Epithelial cell of esophagus (primary cell): ENCODE measurements around the gene DYNC1LI1.

ENCODE experiments used
- DNase-seq: peaks from one replicate; pipeline ENCODE4 v3.0.0; 2010; ENCODE audit warnings: low read depth
- H3K4me3 ChIP-seq: 2 replicates; pipeline ENCODE4 v1.5.1; 2011; ENCODE audit warnings: mild to moderate bottlenecking, low read length, control low read depth
- CTCF ChIP-seq: IDR thresholded peaks from 2 replicates; pipeline ENCODE4 v1.5.1; 2011; ENCODE audit warnings: low read depth, mild to moderate bottlenecking, low read length, control low read depth, inconsistent platforms; ENCODE audit not compliant: insufficient read depth; ENCODE audit errors: missing control alignments

Gene DYNC1LI1

GRCh38 chr3:32596909-32597369 lies 26.3 kb upstream of the DYNC1LI1 start:
- H3K4me3 ChIP-seq, result no peak overlapping the region
- DNase-seq, result no peak
- TF ChIP-seq CTCF, result no peak

GRCh38 chr3:32596282-32596908 lies 25.7 kb upstream of the DYNC1LI1 start:
- no peak for TF ChIP-seq CTCF
- H3K4me3 ChIP-seq, result no peak overlapping the region
- DNase-seq, result no peak

- TF ChIP-seq CTCF, result no peak
- DNase-seq, result no peak
- no peak overlapping the region for H3K4me3 ChIP-seq
Measured at GRCh38 chr3:32595323-32595722, 24.7 kb upstream of the DYNC1LI1 start.

GRCh38 chr3:32593903-32594525 lies 23.4 kb upstream of the DYNC1LI1 start:
- no peak for TF ChIP-seq CTCF
- peak; percentile 80 for DNase-seq
- H3K4me3 ChIP-seq, result no peak overlapping the region

GRCh38 chr3:32592696-32593353 lies 22.2 kb upstream of the DYNC1LI1 start:
- no peak for DNase-seq
- no peak for TF ChIP-seq CTCF
- no peak overlapping the region for H3K4me3 ChIP-seq

GRCh38 chr3:32592011-32592410 lies 21.4 kb upstream of the DYNC1LI1 start:
- TF ChIP-seq CTCF, result no peak
- no peak overlapping the region for H3K4me3 ChIP-seq
- no peak for DNase-seq

GRCh38 chr3:32591186-32591585 lies 20.5 kb upstream of the DYNC1LI1 start:
- H3K4me3 ChIP-seq, result no peak overlapping the region
- no peak for TF ChIP-seq CTCF
- DNase-seq, result no peak
